GM23338 (cell line): ENCODE data around the gene PLEKHJ1. TPM values are rescaled to one million over a fixed set of nuclear protein-coding genes. Genes with fewer than 3 reads are reported as not detected.

Experiments used
- ATAC-seq: fragments of 200-7000 bp; cut with Tn5 transposase; 3 replicates; pipeline ENCODE4 v1.9.1; 2020
- DNase-seq: peaks from one replicate; pipeline ENCODE4 v3.0.0-alpha.2; 2015; ENCODE audit warnings: low spot score
- H2AFZ ChIP-seq: fragments of 200-600 bp; sonication (generic); 2 replicates; pipeline ENCODE4 v1.8.0; 2016; ENCODE audit warnings: antibody characterized with exemption, mild to moderate bottlenecking, moderate library complexity
- H3F3A ChIP-seq: fragments of 200-600 bp; sonication (generic); replicated peaks from 2 replicates; pipeline ENCODE4 v1.8.0; 2017; ENCODE audit warnings: antibody characterized with exemption, mixed run types, low read depth
- H3K27ac ChIP-seq: fragments of 200-600 bp; sonication (generic); 2 replicates; pipeline ENCODE4 v1.6.1; 2016; ENCODE audit warnings: low read depth
- H3K27me3 ChIP-seq: fragments of 200-600 bp; sonication (generic); 2 replicates; pipeline ENCODE4 v1.8.0; 2016; ENCODE audit warnings: mild to moderate bottlenecking, mixed run types, moderate library complexity; ENCODE audit not compliant: insufficient read depth
- H3K36me3 ChIP-seq: fragments of 200-600 bp; sonication (generic); 2 replicates; pipeline ENCODE4 v1.8.0; 2016; ENCODE audit warnings: mild to moderate bottlenecking; ENCODE audit not compliant: insufficient read depth
- H3K4me1 ChIP-seq: fragments of 200-600 bp; sonication (generic); 2 replicates; pipeline ENCODE4 v1.8.0; 2016; ENCODE audit warnings: mild to moderate bottlenecking, moderate library complexity; ENCODE audit not compliant: insufficient read depth
- H3K4me2 ChIP-seq: fragments of 200-600 bp; sonication (generic); 2 replicates; pipeline ENCODE4 v1.7.1; 2017; ENCODE audit warnings: mixed run types
- H3K4me3 ChIP-seq: fragments of 200-600 bp; sonication (generic); 2 replicates; pipeline ENCODE4 v1.6.1; 2016; ENCODE audit warnings: mixed run types
- H3K79me2 ChIP-seq: fragments of 200-600 bp; sonication (generic); replicated peaks from 2 replicates; pipeline ENCODE4 v1.8.0; 2017; ENCODE audit warnings: mild to moderate bottlenecking; ENCODE audit not compliant: insufficient read depth
- H3K9me2 ChIP-seq: fragments of 200-600 bp; sonication (generic); 2 replicates; pipeline ENCODE4 v1.8.0; 2017; ENCODE audit not compliant: insufficient read depth
- H4K20me1 ChIP-seq: fragments of 200-600 bp; sonication (generic); replicated peaks from 2 replicates; pipeline ENCODE4 v1.8.0; 2017; ENCODE audit warnings: mild to moderate bottlenecking; ENCODE audit not compliant: insufficient read depth
- H3K27ac Mint-ChIP-seq: 2 replicates; pipeline ENCODE4 v1.8.0; 2020; ENCODE audit warnings: inconsistent platforms, mild to moderate bottlenecking, moderate library complexity, mixed read lengths
- H3K27me3 Mint-ChIP-seq: 3 replicates; pipeline ENCODE4 v1.8.0; 2022; ENCODE audit warnings: low read depth, mild to moderate bottlenecking, moderate library complexity, mixed read lengths, inconsistent platforms; ENCODE audit not compliant: insufficient read depth, poor library complexity
- H3K36me3 Mint-ChIP-seq: 3 replicates; pipeline ENCODE4 v1.8.0; 2021; ENCODE audit warnings: low read depth, mild to moderate bottlenecking, inconsistent platforms, moderate library complexity, mixed read lengths
- H3K4me1 Mint-ChIP-seq: 3 replicates; pipeline ENCODE4 v1.8.0; 2020; ENCODE audit warnings: mild to moderate bottlenecking, inconsistent platforms, mixed read lengths
- H3K4me3 Mint-ChIP-seq: 3 replicates; pipeline ENCODE4 v1.8.0; 2021; ENCODE audit warnings: moderate library complexity, mild to moderate bottlenecking, inconsistent platforms, mixed read lengths
- H3K9me3 Mint-ChIP-seq: 3 replicates; pipeline ENCODE4 v1.8.0; 2020; ENCODE audit warnings: moderate library complexity, mild to moderate bottlenecking, inconsistent platforms, mixed read lengths
- CREB1 ChIP-seq: fragments of 250-450 bp; sonication (Bioruptor Pico); IDR thresholded peaks from 2 replicates; pipeline ENCODE4 v1.5.0; 2020; ENCODE audit warnings: low read depth, mild to moderate bottlenecking, moderate library complexity
- ETS1 ChIP-seq: IDR thresholded peaks from 2 replicates; pipeline ENCODE4 v1.6.1; 2016; ENCODE audit warnings: antibody characterized with exemption
- EZH2phosphoT487 ChIP-seq: fragments of 200-600 bp; sonication (generic); IDR thresholded peaks from one replicate; pipeline ENCODE4 v1.8.1; 2018; ENCODE audit warnings: antibody characterized with exemption; ENCODE audit not compliant: unreplicated experiment
- JUNB ChIP-seq: IDR thresholded peaks from one replicate; pipeline ENCODE4 v1.6.1; 2016; ENCODE audit warnings: antibody characterized with exemption; ENCODE audit not compliant: unreplicated experiment
- NANOG ChIP-seq: IDR thresholded peaks from 2 replicates; pipeline ENCODE4 v1.6.1; 2016; ENCODE audit warnings: antibody characterized with exemption, borderline replicate concordance
- POLR2AphosphoS5 ChIP-seq: IDR thresholded peaks from 2 replicates; pipeline ENCODE4 v1.6.1; 2016; ENCODE audit warnings: antibody characterized with exemption, low read depth
- STAT1 ChIP-seq: IDR thresholded peaks from one replicate; pipeline ENCODE4 v1.6.1; 2016; ENCODE audit warnings: antibody characterized with exemption; ENCODE audit not compliant: unreplicated experiment
- ZNF114 ChIP-seq: fragments of 250-450 bp; sonication (Bioruptor Pico); IDR thresholded peaks from 2 replicates; pipeline ENCODE4 v1.5.0; 2020; ENCODE audit warnings: mild to moderate bottlenecking, moderate library complexity
- ZNF331 ChIP-seq: fragments of 250-450 bp; sonication (Bioruptor Pico); IDR thresholded peaks from 2 replicates; pipeline ENCODE4 v1.5.0; 2020; ENCODE audit warnings: low read depth, mild to moderate bottlenecking, moderate library complexity
- ZNF462 ChIP-seq: fragments of 250-450 bp; sonication (Bioruptor Pico); IDR thresholded peaks from 2 replicates; pipeline ENCODE4 v1.5.0; 2020; ENCODE audit warnings: mild to moderate bottlenecking, moderate library complexity
- polyA plus RNA-seq: library from polyadenylated mRNA; unstranded; fragments of >200 nt; fragmentation: Nextera tagmentation; extraction: Ambion mirVana; gene quantifications from 2 replicates; pipeline ENCODE4 v1.2.1, GENCODE V29; 2016
- total RNA-seq: library from RNA; depleted of rRNA; stranded (reverse); fragments of >200 nt; shearing (Covaris generic); gene quantifications from 2 replicates; pipeline ENCODE4 v1.2.3, GENCODE V29; 2014
- TF ChIP-seq, protein P1 (sequence below), 2 experiments: fragments of 200-600 bp in 1 of 2; sonication (generic) in 1 of 2; conservative IDR thresholded peaks; 2 replicates each; pipeline versions ENCODE4 v1.5.1 to v1.6.1; 2016 to 2017; ENCODE audit warnings: antibody characterized with exemption in 2 of 2, low read depth in 2 of 2, mild to moderate bottlenecking in 2 of 2, moderate library complexity in 1 of 2
- TF ChIP-seq, protein P2 (sequence below): IDR thresholded peaks from one replicate; pipeline ENCODE4 v1.6.1; 2018; ENCODE audit warnings: antibody characterized with exemption; ENCODE audit not compliant: unreplicated experiment

The PLEKHJ1 gene
- total and polyA plus RNA-seq, 2 experiments from 2014 or later, result 146 to 210 TPM

DNA sequence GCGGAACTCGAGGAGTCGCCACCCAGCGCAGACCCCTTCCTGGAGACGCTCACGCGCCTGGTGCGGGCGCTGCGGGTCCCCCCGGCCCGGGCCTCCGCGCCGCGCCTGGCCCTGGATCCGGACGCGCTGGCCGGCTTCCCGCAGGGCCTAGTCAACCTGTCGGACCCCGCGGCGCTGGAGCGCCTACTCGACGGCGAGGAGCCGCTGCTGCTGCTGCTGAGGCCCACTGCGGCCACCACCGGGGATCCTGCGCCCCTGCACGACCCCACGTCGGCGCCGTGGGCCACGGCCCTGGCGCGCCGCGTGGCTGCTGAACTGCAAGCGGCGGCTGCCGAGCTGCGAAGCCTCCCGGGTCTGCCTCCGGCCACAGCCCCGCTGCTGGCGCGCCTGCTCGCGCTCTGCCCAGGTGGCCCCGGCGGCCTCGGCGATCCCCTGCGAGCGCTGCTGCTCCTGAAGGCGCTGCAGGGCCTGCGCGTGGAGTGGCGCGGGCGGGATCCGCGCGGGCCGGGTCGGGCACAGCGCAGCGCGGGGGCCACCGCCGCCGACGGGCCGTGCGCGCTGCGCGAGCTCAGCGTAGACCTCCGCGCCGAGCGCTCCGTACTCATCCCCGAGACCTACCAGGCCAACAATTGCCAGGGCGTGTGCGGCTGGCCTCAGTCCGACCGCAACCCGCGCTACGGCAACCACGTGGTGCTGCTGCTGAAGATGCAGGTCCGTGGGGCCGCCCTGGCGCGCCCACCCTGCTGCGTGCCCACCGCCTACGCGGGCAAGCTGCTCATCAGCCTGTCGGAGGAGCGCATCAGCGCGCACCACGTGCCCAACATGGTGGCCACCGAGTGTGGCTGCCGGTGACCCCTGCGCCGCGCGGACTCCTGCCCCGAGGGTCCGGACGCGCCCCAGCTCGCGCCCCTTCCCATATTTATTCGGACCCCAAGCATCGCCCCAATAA lies 15.3 kb upstream of the PLEKHJ1 start:
- H3K27ac Mint-ChIP-seq, result no peak overlapping the region
- ATAC-seq, result no peak

More for the DNA sequence above, 15.3 kb upstream of the PLEKHJ1 start:
- Histone ChIP-seq H3K36me3 (no peaks in the 10 kb centered on the region), H4K20me1 (no peaks in the 10 kb centered on the region; the same call in 1 of the 2 replicates), H3F3A (peaks cover 4% of the 10 kb centered on the region; the same call in 1 of the 2 replicates), H3K4me1 (peaks cover 5% of the 10 kb centered on the region; the same call in 1 of the 2 replicates), H3K4me2 (no peak overlapping the region), H2AFZ (no peak overlapping the region), H3K27ac (no peak overlapping the region), H3K27me3 (peaks cover 21% of the 10 kb centered on the region), H3K9me2 (no peaks in the 10 kb centered on the region), H3K4me3 (no peak overlapping the region), H3K79me2 (no peaks in the 10 kb centered on the region)
- peak; percentile 44 for DNase-seq
- H3K9me3 Mint-ChIP-seq, result no peaks in the 10 kb centered on the region
- H3K4me1 Mint-ChIP-seq, result peaks cover 3% of the 10 kb centered on the region; the same call in 2 of the 3 replicates
- peaks cover 10% of the 10 kb centered on the region; the same call in 2 of the 3 replicates for H3K36me3 Mint-ChIP-seq
- no peak overlapping the region for H3K4me3 Mint-ChIP-seq
- peaks cover 35% of the 10 kb centered on the region for H3K27me3 Mint-ChIP-seq
- TF ChIP-seq POLR2AphosphoS5 (no peak), NANOG (no peak), ZNF114 (CRISPR knock-in tag) (no peak), ZNF331 (CRISPR knock-in tag) (no peak), EZH2phosphoT487 (no peak), JUNB (no peak), ETS1 (no peak), ZNF462 (CRISPR knock-in tag) (no peak), STAT1 (no peak), CREB1 (CRISPR knock-in tag) (no peak)
- TF ChIP-seq, protein P1, sequence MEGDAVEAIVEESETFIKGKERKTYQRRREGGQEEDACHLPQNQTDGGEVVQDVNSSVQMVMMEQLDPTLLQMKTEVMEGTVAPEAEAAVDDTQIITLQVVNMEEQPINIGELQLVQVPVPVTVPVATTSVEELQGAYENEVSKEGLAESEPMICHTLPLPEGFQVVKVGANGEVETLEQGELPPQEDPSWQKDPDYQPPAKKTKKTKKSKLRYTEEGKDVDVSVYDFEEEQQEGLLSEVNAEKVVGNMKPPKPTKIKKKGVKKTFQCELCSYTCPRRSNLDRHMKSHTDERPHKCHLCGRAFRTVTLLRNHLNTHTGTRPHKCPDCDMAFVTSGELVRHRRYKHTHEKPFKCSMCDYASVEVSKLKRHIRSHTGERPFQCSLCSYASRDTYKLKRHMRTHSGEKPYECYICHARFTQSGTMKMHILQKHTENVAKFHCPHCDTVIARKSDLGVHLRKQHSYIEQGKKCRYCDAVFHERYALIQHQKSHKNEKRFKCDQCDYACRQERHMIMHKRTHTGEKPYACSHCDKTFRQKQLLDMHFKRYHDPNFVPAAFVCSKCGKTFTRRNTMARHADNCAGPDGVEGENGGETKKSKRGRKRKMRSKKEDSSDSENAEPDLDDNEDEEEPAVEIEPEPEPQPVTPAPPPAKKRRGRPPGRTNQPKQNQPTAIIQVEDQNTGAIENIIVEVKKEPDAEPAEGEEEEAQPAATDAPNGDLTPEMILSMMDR (conservative IDR thresholded peaks at IDR 0.05; ENCODE audit: low read depth in 2 of 2), result no peak
- TF ChIP-seq, protein P2, sequence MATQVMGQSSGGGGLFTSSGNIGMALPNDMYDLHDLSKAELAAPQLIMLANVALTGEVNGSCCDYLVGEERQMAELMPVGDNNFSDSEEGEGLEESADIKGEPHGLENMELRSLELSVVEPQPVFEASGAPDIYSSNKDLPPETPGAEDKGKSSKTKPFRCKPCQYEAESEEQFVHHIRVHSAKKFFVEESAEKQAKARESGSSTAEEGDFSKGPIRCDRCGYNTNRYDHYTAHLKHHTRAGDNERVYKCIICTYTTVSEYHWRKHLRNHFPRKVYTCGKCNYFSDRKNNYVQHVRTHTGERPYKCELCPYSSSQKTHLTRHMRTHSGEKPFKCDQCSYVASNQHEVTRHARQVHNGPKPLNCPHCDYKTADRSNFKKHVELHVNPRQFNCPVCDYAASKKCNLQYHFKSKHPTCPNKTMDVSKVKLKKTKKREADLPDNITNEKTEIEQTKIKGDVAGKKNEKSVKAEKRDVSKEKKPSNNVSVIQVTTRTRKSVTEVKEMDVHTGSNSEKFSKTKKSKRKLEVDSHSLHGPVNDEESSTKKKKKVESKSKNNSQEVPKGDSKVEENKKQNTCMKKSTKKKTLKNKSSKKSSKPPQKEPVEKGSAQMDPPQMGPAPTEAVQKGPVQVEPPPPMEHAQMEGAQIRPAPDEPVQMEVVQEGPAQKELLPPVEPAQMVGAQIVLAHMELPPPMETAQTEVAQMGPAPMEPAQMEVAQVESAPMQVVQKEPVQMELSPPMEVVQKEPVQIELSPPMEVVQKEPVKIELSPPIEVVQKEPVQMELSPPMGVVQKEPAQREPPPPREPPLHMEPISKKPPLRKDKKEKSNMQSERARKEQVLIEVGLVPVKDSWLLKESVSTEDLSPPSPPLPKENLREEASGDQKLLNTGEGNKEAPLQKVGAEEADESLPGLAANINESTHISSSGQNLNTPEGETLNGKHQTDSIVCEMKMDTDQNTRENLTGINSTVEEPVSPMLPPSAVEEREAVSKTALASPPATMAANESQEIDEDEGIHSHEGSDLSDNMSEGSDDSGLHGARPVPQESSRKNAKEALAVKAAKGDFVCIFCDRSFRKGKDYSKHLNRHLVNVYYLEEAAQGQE, result no peak
